GM23248 (cell line): ENCODE data around the gene CAPS. TPM values are rescaled to one million over a fixed set of nuclear protein-coding genes. Genes with fewer than 3 reads are reported as not detected.

Experiments used
- DNase-seq: peaks from one replicate; pipeline ENCODE4 v3.0.0-alpha.2; 2015
- H2AFZ ChIP-seq: fragments of 200-600 bp; sonication (generic); 2 replicates; pipeline ENCODE4 v1.6.1; 2016; ENCODE audit warnings: antibody characterized with exemption
- H3F3A ChIP-seq: fragments of 200-600 bp; sonication (generic); 2 replicates; pipeline ENCODE4 v1.6.1; 2016; ENCODE audit warnings: mild to moderate bottlenecking, antibody characterized with exemption, mixed run types; ENCODE audit not compliant: insufficient read depth
- H3K27ac ChIP-seq: fragments of 200-600 bp; sonication (generic); 2 replicates; pipeline ENCODE4 v1.5.1; 2016; ENCODE audit warnings: mild to moderate bottlenecking
- H3K27me3 ChIP-seq: fragments of 200-600 bp; sonication (generic); replicated peaks from 2 replicates; pipeline ENCODE4 v1.6.1; 2016; ENCODE audit warnings: mild to moderate bottlenecking; ENCODE audit not compliant: insufficient read depth
- H3K36me3 ChIP-seq: fragments of 200-600 bp; sonication (generic); 2 replicates; pipeline ENCODE4 v1.6.1; 2016; ENCODE audit warnings: low read depth, mild to moderate bottlenecking
- H3K4me1 ChIP-seq: fragments of 200-600 bp; sonication (generic); 2 replicates; pipeline ENCODE4 v1.6.1; 2016; ENCODE audit warnings: mild to moderate bottlenecking; ENCODE audit not compliant: insufficient read depth
- H3K4me2 ChIP-seq: fragments of 200-600 bp; sonication (generic); one replicate; pipeline ENCODE4 v1.6.1; 2016; ENCODE audit warnings: mild to moderate bottlenecking; ENCODE audit not compliant: unreplicated experiment
- H3K4me3 ChIP-seq: fragments of 200-600 bp; sonication (generic); 2 replicates; pipeline ENCODE4 v1.5.1; 2016; ENCODE audit warnings: mild to moderate bottlenecking
- H3K79me2 ChIP-seq: fragments of 200-600 bp; sonication (generic); 2 replicates; pipeline ENCODE4 v1.6.1; 2016; ENCODE audit warnings: mild to moderate bottlenecking; ENCODE audit not compliant: insufficient read depth
- H3K9ac ChIP-seq: fragments of 200-600 bp; sonication (generic); 2 replicates; pipeline ENCODE4 v1.6.1; 2016; ENCODE audit warnings: mild to moderate bottlenecking
- H3K9me2 ChIP-seq: fragments of 200-600 bp; sonication (generic); 2 replicates; pipeline ENCODE4 v1.6.1; 2016; ENCODE audit warnings: mixed run types, mild to moderate bottlenecking, moderate library complexity; ENCODE audit not compliant: insufficient read depth
- H3K9me3 ChIP-seq: fragments of 200-600 bp; sonication (generic); one replicate; pipeline ENCODE4 v1.6.1; 2017; ENCODE audit warnings: low read depth
- H4K20me1 ChIP-seq: fragments of 200-600 bp; sonication (generic); 2 replicates; pipeline ENCODE4 v1.6.0; 2016; ENCODE audit not compliant: insufficient read depth
- EZH2 ChIP-seq: fragments of 200-600 bp; sonication (generic); IDR thresholded peaks from 2 replicates; pipeline ENCODE4 v1.6.1; 2018; ENCODE audit warnings: antibody characterized with exemption, mild to moderate bottlenecking; ENCODE audit not compliant: insufficient read depth, poor library complexity, severe bottlenecking
- EZH2phosphoT487 ChIP-seq: fragments of 200-600 bp; sonication (generic); IDR thresholded peaks from 2 replicates; pipeline ENCODE4 v1.6.1; 2018; ENCODE audit warnings: antibody characterized with exemption, moderate library complexity, mild to moderate bottlenecking, low read depth; ENCODE audit not compliant: insufficient read depth
- WGBS, 2 experiments: methylation state at CpG; one replicate each; pipeline ENCODE4 v1.1.6; 2015 to 2017; ENCODE audit warnings: low lambda C conversion rate in 2 of 2, low coverage in 1 of 2; ENCODE audit errors: missing lambda C conversion rate in 2 of 2; 5-methylcytosine and 5-hydroxymethylcytosine counted together
- in situ Hi-C: fragments of 300-500 bp; cut with MboI; formaldehyde crosslinking; loops from 2 replicates; pipeline ENCODE4 v1.15.0; 2020
- polyA plus RNA-seq: library from polyadenylated mRNA; unstranded; fragments of >200 nt; fragmentation: Nextera tagmentation; extraction: Ambion mirVana; gene quantifications from 2 replicates; pipeline ENCODE4 v1.2.1, GENCODE V29; 2016
- total RNA-seq: library from RNA; depleted of rRNA; stranded (reverse); fragments of >200 nt; shearing (Covaris generic); gene quantifications from 2 replicates; pipeline ENCODE4 v1.2.3, GENCODE V29; 2014

CAPS gene
- total and polyA plus RNA-seq, 2 experiments from 2014 or later = 6.7 to 16.1 TPM

- Histone ChIP-seq H3F3A (no peaks in the 10 kb centered on the region), H3K9me3 (no peaks in the 10 kb centered on the region), H3K27ac (no peak overlapping the region), H3K27me3 (no peaks in the 10 kb centered on the region), H3K36me3 (no peaks in the 10 kb centered on the region), H3K9me2 (no peaks in the 10 kb centered on the region), H4K20me1 (no peaks in the 10 kb centered on the region), H2AFZ (no peak overlapping the region), H3K79me2 (no peaks in the 10 kb centered on the region), H3K4me3 (no peak overlapping the region), H3K4me1 (no peaks in the 10 kb centered on the region), H3K9ac (no peak overlapping the region), H3K4me2 (no peak overlapping the region)
- in situ Hi-C loops = no loop called here
- DNase-seq = peak; percentile 51
- WGBS, 2 experiments = 31 to 32% methylated on average over 17 of the region's 17 CpGs
- no peak for TF ChIP-seq EZH2
These were observed 24.6 kb upstream of the CAPS start for GRCh38 chr19:5889288-5889971.

GRCh38 chr19:5890099-5890498, 24.0 kb upstream of the CAPS start:
- H3K4me3 ChIP-seq = no peak overlapping the region
- H3K4me2 ChIP-seq = no peak overlapping the region
- no peaks in the 10 kb centered on the region for H3K4me1 ChIP-seq
- no peak overlapping the region for H3K27ac ChIP-seq
- no peaks in the 10 kb centered on the region for H3F3A ChIP-seq
- no peak overlapping the region for H2AFZ ChIP-seq
- no peaks in the 10 kb centered on the region for H3K9me3 ChIP-seq
- WGBS, 2 experiments = 0 to 21% methylated on average over 1 to 10 of the region's 10 CpGs
- no peaks in the 10 kb centered on the region for H3K36me3 ChIP-seq
- no peaks in the 10 kb centered on the region for H4K20me1 ChIP-seq
- H3K27me3 ChIP-seq = no peaks in the 10 kb centered on the region
- no peaks in the 10 kb centered on the region for H3K79me2 ChIP-seq
- no peak for DNase-seq
- TF ChIP-seq EZH2 (no peak), EZH2phosphoT487 (no peak)
- H3K9me2 ChIP-seq = no peaks in the 10 kb centered on the region
- in situ Hi-C loops = loop anchor here (5.0 kb wide), 1 partner anchor 88 kb away; no protein-coding TSS in a partner anchor
- H3K9ac ChIP-seq = no peak overlapping the region

GRCh38 chr19:5891572-5891937, 22.5 kb upstream of the CAPS start:
- no peaks in the 10 kb centered on the region for H3K9me2 ChIP-seq
- no peaks in the 10 kb centered on the region for H3K36me3 ChIP-seq
- no peaks in the 10 kb centered on the region for H4K20me1 ChIP-seq
- no peak overlapping the region for H3K4me2 ChIP-seq
- H3F3A ChIP-seq = no peaks in the 10 kb centered on the region
- no peak for DNase-seq
- no peaks in the 10 kb centered on the region for H3K79me2 ChIP-seq
- no peaks in the 10 kb centered on the region for H3K27me3 ChIP-seq
- no peak overlapping the region for H3K4me3 ChIP-seq
- no peak overlapping the region for H3K27ac ChIP-seq
- TF ChIP-seq EZH2 = no peak
- no peak for TF ChIP-seq EZH2phosphoT487
- H3K4me1 ChIP-seq = no peaks in the 10 kb centered on the region
- no peak overlapping the region for H2AFZ ChIP-seq
- in situ Hi-C loops = loop anchor here (5.0 kb wide), 1 partner anchor 89 kb away; no protein-coding TSS in a partner anchor
- 49 to 50% methylated on average over 4 of the region's 4 CpGs for WGBS, 2 experiments
- no peak overlapping the region for H3K9ac ChIP-seq
- no peaks in the 10 kb centered on the region for H3K9me3 ChIP-seq

- H3K79me2 ChIP-seq = no peaks in the 10 kb centered on the region
- no peaks in the 10 kb centered on the region for H3K36me3 ChIP-seq
- no peaks in the 10 kb centered on the region for H3F3A ChIP-seq
- H3K9me3 ChIP-seq = no peaks in the 10 kb centered on the region
- H4K20me1 ChIP-seq = no peaks in the 10 kb centered on the region
- H2AFZ ChIP-seq = no peak overlapping the region
- TF ChIP-seq EZH2 = no peak
- TF ChIP-seq EZH2phosphoT487 = no peak
- no peak overlapping the region for H3K4me3 ChIP-seq
- H3K4me2 ChIP-seq = no peak overlapping the region
- in situ Hi-C loops = loop anchor here (5.0 kb wide), 1 partner anchor 90 kb away; no protein-coding TSS in a partner anchor
- no peaks in the 10 kb centered on the region for H3K4me1 ChIP-seq
- peak; percentile 67 for DNase-seq
- no peak overlapping the region for H3K27ac ChIP-seq
- 11 to 12% methylated on average over 34 to 43 of the region's 48 CpGs for WGBS, 2 experiments
- H3K9me2 ChIP-seq = no peaks in the 10 kb centered on the region
- no peaks in the 10 kb centered on the region for H3K27me3 ChIP-seq
- no peak overlapping the region for H3K9ac ChIP-seq
These were observed 21.9 kb upstream of the CAPS start for GRCh38 chr19:5891938-5892771.
